HG02885 (cell line): Measurements from ENCODE around the gene CLEC4F.
"Not testable (repeated sequence)": the region's sequence is repeated elsewhere in the genome, so short reads cannot be mapped to it uniquely, and the experiment has no call there.

Experiments
- ATAC-seq: cut with Tn5 transposase; IDR thresholded peaks from one replicate; pipeline ENCODE4 v1.9.1; 2021; ENCODE audit warnings: mild to moderate bottlenecking; ENCODE audit not compliant: unreplicated experiment, poor library complexity

The CLEC4F gene

DNA sequence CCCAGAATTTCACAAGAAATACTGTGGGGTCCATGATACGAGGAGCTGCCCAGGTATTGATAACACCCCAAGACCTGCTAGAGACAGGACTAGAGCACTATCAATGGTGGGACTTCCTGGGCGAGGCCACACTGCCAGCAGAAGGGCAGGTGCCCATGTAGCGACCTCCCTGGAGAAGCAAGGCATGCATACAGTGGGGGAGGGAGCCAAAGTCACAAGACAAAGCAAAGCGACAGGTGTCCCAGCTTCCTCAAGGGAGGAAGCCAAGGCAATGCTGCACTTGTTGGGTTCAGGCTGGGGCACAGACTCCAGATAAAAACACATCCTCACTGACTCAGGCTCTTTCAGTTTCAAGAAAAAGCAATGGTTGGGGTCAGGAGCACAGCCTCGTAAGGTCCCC is 7.7 kb upstream of the CLEC4F start:
- ATAC-seq, result no peak

DNA sequence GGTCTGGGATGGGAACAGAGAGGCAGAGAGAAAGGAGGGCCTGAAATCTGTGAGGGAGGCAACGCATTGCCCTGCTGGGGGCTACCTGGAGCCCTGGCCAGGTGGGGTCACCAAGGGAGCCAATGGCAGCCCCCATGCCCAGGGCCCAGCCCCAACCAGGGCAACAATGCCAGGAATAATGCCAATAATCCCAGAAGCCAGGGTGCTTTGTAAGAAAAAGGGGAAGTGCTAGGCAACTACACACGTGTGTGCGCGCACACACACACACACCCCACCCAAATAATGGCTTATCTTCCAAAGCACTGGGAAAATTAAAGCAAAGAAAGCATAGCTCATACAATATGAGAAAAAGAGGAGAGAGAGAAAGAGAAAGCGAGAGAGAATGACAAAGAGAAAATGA is 7.0 kb upstream of the CLEC4F start:
- no peak for ATAC-seq

DNA sequence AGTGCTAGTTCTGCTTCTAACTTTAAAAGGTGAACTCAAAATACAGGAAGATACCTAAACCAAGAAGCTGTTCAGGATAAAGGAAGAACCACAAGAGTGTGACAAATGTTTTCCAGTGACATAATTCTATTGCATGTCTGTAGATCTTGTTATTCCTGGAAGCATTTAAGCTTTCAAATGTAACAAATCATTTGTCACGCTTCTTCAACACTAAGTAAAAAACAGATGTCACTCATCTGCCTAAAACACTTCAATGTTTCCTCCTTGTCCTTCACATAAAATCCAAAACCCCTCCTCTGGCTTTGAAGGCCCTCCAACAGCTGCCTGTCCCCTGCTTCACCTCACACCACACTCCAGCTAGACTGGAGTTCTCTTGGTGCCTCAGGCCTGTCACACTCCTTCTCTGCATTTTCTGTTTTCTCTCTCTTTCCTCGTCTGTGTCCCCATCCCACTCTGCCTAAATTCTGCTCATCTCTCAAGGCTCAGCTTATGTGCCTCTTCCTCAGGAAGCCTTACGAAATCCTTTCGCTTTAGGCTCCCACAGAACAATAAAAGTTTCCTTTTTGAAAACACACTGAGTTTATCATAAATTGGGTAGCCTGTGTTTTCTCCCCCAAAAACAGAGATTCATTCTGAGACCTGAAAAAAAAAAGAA is 6.4 kb upstream of the CLEC4F start:
- no peak for ATAC-seq

DNA sequence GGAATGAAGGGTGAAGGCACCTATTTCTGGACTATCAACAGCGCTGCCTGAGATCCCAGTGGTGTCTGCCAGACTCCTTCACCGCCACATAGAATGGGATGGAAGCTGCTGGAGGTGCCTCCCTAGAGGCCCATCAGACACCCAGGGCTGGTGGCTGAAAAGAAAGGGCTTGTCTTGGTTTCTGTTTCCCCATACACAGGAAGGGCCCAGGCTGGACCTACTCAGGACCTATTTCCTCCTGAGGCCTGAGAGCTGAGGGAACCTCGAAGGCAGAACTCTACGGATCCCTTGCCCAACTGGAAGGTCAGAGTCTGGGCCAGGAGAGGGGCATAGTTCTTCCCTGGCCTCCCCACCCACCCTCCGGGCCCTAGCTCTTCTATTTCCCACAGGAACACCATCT is 2.9 kb upstream of the CLEC4F start:
- no peak for ATAC-seq

DNA sequence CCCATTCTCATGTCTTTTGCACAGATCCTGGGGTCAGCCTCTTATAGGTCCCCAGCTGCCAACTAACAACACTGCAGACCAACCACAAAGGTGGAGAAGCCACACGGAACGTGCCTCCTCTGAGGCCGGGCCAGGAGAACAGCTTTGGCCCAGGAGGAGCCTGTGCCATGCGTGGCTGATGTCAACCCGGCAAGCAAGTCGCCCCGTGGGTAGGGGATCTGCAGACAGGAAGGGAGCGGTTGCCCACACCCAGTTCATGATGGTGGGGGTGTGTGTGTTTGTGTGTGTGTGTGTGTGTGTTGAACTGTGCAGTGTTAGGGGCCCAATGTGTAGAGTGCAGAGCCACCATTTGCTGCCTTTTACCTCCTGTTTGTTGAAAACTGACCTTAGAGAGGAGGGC is 2.4 kb upstream of the CLEC4F start:
- ATAC-seq, result no peak

DNA sequence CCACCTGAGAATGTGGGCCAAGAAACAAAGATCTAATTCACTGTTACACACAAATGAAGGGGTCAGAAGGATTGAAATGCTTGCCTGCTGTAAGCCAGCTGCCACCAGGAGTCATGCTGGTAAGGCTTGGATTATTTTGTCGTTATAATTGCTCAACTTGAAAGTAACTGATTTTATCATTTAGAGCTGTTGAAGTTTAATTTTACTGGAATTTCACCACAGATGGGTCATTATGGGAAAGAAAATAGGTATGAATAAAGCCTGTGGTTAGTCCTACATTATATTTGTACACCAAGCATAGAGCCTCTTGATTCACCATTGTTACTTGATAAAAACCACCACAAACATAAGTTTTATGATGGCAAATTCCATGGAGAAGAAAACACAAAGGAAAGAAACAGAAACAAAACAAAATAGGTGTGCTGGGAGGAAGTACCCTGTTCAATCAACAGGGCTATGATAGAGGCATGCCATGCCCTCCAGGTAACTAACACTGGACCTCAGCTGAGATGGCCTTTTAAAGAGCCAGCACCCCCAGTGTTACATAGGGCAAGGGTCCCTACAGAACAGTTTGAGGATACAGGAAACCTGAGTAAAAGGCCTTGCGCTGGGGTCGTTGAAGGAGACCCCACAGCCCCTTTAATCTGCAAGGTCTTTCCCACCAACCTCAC is 3.0 kb downstream of the CLEC4F start:
- no peak for ATAC-seq

DNA sequence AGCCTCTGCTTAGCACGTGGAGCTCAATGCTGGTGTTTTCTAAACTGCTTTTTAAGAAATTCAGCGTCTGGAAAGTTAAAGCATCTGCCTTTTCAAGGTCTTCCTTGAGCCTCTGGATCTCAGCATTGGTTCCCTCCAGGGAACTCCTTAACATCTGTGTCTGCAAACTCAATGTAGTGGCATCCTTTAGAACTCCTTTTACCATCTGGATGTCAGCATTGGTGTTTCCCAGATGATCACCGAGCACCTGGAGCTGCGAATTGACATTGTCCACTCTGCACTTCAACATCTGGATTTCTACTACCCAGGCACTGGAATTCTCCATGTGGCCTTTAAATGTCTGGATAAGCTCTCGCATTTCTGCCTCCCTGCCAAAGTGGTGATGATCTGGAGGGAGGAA is 3.7 kb downstream of the CLEC4F start:
- no peak for ATAC-seq

DNA sequence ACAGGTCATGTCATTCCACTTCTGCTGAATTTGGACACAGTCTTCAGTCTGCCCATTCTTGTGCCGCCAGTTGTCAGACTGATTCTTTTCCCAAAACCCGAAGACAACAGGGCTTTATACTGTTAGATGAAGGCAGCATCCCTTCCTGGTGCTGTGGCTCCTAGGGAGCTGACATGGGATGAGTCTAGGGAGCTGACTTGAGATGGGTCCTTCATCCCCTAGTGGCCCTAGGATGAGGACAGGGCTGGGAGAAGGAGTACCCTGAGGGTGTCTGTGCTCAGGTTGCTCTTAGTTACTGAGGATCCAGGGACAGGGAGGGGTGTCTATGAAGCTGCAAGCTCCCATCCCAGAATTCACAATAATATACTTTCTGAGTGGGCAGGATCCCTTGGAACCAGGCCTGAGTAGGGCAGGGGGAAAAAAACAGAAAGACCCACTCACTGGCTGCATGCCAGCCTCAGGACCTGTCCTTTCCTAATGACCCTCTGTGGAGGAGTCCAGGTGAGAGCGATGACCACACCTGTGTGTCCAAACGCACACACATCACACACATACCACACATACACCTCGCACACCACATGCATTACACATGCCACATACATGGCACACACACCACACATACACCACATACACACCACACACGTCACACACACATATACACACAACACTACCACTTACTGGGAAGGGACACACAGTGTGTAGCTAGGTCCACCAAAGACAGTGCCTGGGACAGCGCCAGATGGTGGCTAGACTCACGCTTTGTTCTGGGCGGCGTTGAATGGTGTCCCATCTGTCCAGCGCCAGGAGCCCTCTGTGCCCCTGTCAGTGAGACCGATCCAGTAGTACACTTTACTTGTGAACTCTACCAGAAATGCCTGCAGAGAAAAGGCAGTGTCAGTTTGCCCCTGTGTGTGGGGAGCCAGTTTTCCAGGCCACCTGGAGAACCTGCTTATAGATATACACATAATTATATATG is 11.1 kb downstream of the CLEC4F start:
- ATAC-seq, result no peak

DNA sequence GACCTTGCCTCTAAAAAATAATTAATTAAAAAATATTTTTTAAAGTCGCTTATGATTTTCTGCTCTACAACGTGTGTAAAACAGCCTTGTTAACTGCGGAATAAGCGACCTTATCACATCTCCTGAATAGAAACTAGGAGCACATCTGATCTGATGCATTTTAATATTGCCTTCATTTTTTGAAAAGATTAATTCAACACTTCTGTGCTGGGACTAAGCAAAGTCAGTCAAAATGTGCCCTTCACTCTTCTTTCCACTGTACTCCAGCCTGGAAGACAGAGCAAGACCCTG is 12.6 kb downstream of the CLEC4F start:
- ATAC-seq, result no peak

DNA sequence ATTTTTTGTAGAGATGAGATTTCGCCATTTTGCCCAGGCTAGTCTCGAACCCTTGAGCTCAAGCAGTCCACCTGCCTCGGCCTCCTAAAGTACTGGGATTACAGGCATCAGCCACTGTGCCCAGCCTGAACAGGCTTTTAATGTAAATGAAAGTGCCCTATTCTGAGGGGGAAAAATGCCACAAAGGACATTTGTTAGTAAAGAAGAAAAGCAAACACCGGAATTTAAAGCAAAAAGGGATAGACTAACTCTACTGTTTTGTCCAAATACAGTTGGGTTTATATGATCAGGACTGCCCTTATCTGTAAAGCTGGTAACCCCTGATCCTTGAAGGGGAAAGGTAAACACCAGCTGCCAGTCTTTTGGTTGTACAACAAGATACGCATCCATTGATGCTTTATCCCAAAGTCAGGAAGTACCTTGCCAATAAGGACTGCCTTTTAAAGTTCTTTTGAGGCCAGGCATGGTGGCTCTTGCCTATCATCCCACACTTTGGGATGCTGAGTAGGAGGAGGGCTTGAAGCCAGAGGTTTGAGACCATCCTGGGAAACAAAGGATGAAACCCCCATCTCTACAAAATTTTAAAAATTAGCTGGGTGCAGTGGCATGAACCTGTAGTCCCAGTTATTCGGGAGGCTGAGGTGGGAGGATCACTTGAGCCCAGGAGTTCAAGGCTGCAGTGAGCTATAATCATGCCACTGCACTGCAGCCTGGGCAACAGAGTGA is 13.1 kb downstream of the CLEC4F start:
- no peak for ATAC-seq

DNA sequence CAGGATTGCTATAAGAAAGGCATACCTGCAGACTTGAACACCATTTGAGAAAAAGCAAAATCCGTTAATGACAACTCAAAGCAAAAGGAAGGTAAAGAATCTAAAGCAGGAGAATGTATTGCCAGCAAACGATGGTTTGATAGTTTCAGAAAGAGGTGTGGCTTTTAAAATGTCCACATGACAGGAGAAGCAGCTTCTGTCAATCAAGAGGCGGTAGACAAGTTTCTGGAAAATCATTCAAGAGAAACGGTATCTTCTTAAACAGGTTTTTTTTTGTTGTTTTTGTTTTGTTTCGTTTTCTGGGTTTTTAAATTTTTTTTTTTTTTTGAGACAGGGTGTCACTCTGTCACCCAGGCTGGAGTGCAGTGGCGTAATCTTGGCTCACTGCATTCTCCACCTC is 13.8 kb downstream of the CLEC4F start:
- no peak for ATAC-seq

DNA sequence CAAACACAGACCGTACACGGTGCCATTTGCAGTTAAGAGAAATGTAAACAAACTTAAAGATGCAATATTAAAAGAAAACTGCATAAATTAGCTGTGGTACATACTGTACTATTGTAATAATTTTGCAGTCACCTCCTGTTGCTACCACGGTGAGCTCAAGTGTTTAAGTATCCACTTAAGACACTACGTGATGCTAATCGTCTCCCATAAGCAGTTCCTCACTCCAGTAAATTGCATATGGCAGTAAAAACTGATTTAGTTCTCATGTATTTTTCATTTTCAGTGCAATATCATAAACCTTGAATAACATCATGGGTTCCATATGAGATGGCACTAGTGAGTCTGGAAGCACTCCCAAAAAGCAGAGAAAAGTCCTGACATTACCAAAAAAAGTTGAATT is 14.4 kb downstream of the CLEC4F start:
- ATAC-seq, result no peak

DNA sequence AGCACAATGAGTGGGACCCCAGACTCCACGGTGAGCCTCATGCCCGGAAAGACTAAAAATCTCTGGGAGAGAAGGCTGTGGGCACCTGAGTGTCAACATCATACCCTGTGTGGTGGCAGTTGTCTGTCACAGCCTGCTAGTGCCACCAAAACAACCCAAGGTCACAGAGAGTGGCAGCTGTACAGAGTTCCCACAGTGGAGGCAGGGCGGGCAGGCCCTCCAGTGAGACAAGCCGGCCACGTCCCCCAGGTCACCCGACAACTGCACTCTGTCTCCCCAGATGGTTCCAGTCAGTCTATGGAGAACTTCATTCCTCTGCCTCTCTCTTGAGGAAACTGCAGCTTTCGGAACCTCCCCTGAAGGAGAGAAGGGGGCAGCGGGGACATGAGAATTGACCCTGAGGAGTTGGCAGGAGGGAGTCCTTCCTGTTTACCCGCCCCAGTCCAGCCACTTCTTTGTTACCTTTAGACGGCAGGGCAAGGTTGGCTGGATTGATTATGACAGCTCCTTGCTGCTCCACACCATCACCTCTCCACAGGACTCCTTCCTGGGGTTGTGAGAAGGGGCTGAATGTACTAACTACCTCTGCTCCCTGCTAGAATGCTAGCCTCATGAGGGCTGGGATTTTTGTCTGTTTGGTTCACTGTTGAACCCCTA is 18.7 kb downstream of the CLEC4F start:
- no peak for ATAC-seq

DNA sequence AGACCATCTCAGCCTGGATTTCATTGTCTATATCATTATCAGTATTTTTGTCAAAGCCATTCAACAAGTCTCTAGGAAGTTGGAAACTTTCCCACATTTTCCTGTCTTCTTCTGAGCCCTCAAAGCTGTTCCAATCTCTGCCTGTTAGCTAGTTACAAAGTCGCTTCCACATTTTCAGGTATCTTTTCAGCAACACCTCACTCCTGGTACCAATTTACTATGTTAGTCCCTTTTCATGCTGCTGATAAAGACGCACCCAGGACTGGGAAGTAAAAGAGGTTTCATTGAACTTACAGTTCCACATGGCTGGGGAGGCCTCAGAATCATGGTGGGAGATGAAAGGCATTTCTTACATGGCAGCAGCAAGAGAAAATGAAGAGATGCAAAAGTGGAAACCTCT is 20.7 kb downstream of the CLEC4F start:
- no peak for ATAC-seq

DNA sequence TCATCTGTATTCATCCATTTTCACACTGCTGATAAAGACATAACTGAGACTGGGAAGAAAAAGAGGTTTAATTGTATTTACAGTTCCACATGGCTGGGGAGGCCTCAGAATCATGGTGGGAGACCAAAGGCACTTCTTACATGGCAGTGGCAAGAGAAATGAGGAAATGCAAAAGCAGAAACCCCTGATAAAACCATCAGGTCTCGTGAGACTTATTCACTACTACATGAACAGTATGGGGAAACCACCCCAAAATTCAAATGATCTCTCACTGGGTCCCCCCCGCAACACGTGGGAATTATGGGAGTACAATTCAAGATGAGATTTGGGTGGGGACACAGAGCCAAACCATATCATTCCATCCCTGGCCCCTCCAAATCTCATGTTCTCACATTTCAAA is 22.4 kb downstream of the CLEC4F start:
- ATAC-seq, result not testable (repeated sequence)

DNA sequence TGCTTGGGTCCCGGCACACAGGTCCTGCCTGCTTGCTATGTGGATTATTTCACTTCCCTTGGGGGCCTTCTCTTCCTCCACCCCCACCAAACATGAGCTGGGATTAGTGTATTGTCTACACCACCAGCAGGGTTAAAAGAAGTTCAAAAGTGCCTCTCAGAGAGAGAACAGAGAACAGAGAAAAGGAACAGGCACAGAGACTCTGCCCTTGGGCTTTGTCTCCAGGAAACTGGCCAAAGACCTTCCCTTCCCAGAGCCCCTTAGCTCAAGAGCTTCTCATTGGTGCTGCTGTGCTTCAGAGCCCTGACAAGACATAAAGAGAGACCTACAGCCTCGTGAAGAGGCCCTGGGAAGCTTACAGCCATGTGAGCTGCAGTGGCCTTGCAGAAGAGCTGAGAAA is 22.9 kb downstream of the CLEC4F start:
- no peak for ATAC-seq

DNA sequence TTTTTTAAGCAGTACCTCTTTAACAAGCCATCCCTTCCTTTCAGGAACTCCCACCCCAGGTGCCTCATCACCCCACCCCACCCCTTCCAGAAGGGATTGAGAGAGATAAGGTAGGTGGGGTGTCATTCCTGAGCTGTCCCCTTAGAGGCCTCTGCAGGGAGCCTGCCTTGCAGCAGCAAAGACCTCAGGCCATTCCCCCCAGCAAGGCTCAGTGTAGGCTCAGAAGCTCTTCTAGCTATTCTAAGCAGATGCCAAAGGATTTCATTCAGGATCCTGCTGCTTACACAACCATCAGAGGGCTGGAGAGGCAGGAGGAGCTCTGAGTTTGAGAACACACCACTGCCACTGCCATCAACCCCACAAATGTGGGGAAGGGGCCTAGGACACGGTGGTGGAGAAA is 24.1 kb downstream of the CLEC4F start:
- no peak for ATAC-seq

DNA sequence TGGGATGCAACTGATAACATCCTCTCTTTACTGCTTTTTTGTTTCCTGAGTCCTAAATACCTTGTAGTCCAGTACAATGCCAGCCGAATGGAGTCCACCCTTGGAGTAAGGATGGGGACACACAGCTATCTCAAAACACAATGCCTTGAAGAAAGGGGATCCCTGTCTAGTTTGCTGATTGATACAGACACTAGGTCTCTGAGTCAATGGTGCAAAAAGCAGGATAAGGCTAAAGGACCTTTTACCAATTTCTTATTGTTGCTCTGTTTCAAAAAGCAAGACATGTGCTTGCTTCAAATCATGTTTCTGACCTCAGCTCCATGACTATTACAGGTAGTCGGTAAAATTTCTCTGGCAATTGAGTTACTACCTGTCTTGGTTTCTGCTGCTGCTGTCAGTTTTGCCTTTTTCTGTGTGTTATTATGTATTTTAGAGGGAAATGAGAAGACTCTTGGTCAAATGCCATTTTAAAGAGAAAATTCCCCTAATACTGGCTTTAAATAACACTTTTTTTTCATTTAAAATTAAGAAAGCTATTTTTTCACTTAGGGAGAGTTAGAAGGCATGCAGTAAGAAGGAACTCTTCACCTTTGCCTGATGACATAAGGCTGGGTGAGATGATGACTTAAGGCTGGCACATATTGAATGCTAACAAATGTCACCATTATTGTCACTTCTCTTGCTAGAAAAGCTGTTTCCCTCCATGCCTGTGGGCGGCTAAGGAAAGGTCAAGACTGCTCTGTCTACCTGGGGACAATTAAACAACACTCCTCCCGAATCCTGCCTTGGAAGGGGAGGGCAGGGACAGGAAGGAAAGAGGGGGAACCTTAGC is 25.0 kb downstream of the CLEC4F start:
- no peak for ATAC-seq

DNA sequence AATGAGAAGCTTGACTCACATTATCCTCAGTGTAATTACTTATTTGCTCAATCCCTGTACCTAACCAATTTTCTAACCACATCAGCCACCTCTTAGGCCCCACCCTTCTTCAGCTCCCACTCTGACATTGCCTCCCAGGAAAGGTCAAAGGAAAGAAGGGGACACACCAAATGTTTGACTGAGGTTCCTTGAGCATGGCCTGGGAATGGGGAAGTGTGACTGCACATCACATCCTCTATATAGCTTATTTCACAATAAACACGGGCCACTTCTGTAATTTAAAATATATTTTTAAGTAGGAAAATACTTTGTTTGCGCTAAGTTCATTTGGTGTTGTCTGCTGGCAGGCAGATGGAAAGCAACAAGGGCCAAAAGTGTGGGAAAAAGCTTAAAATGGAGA is 26.9 kb downstream of the CLEC4F start:
- no peak for ATAC-seq
